K562 (cell line): ENCODE data around the gene MRPS30. TPM values are rescaled to one million over a fixed set of nuclear protein-coding genes. Genes with fewer than 3 reads are reported as not detected.
"Not testable (repeated sequence)": the region's sequence is repeated elsewhere in the genome, so short reads cannot be mapped to it uniquely, and the experiment has no call there.

Experiments used
- ATAC-seq: fragments of 200-7000 bp; cut with Tn5 transposase; 3 replicates; pipeline ENCODE4 v1.9.1; 2020; ENCODE audit warnings: moderate library complexity
- BruUV-seq: library from RNA; stranded (reverse); fragments of 400-500 nt; replicated peaks from 2 replicates; lab custom pipeline; 2021; lab: Mats Ljungman, UMichigan
- CTCF ChIA-PET: fragments of 300-600 bp; formaldehyde crosslinking; extraction: SDS; loops from one replicate; lab custom pipeline; 2021; ENCODE audit warnings: low intra/inter-chr PET ratio; lab: Yijun Ruan, JAX
- POLR2A ChIA-PET: fragments of 300-600, 350-650 bp; sonication (Branson Sonifier 250); formaldehyde crosslinking; extraction: SDS; loops from one replicate; lab custom pipeline; 2021; ENCODE audit warnings: antibody characterized with exemption, inconsistent platforms; lab: Yijun Ruan, JAX
- DNase-seq, 4 experiments: peaks; one replicate each; pipeline versions ENCODE4 v3.0.0 to v3.0.0-alpha.2; 2011 to 2018; ENCODE audit warnings: low spot score in 3 of 4, mixed read lengths in 3 of 4; ENCODE audit errors: extremely low read depth in 1 of 4
- FAIRE-seq: peaks from 2 replicates; lab custom pipeline; 2011; peaks lifted over from hg19 to GRCh38; lab: Jason Lieb, UNC
- H2AFZ ChIP-seq: 2 replicates; pipeline ENCODE4 v1.6.0; 2011; ENCODE audit warnings: low read depth, low read length, control low read depth, inconsistent platforms
- H3K27ac ChIP-seq: fragments of 200-600 bp; 3 replicates; pipeline ENCODE4 v1.8.0; 2011; ENCODE audit warnings: low read depth, mild to moderate bottlenecking, control low read depth, inconsistent platforms, low read length, moderate library complexity, mixed read lengths; ENCODE audit errors: extremely low read depth
- H3K27me3 ChIP-seq, 2 experiments: fragments of 300-600 bp in 1 of 2; 2 replicates in 1 of 2; 3 replicates in 1 of 2; pipeline versions ENCODE4 v1.6.0 to v1.8.0; 2011; ENCODE audit warnings: inconsistent platforms in 2 of 2, low read length in 2 of 2, mild to moderate bottlenecking in 1 of 2, mixed read lengths in 1 of 2, moderate library complexity in 1 of 2; ENCODE audit not compliant: control insufficient read depth in 2 of 2, insufficient read depth in 2 of 2
- H3K36me3 ChIP-seq: fragments of 300-600 bp; 3 replicates; pipeline ENCODE4 v1.8.0; 2011; ENCODE audit warnings: mild to moderate bottlenecking, low read length, inconsistent platforms; ENCODE audit not compliant: control insufficient read depth, insufficient read depth
- H3K4me1 ChIP-seq, 2 experiments: fragments of 200-600 bp in 1 of 2; replicated peaks in 1 of 2; 2 replicates in 1 of 2; 3 replicates in 1 of 2; pipeline versions ENCODE4 v1.5.1 to v1.8.0; 2011; ENCODE audit warnings: inconsistent platforms in 2 of 2, low read length in 2 of 2, mild to moderate bottlenecking in 1 of 2, mixed read lengths in 1 of 2, moderate library complexity in 1 of 2; ENCODE audit not compliant: control insufficient read depth in 2 of 2, insufficient read depth in 2 of 2
- H3K4me2 ChIP-seq: 2 replicates; pipeline ENCODE4 v1.6.1; 2011; ENCODE audit warnings: low read length, control low read depth, inconsistent platforms, mixed read lengths; ENCODE audit not compliant: insufficient read depth
- H3K4me3 ChIP-seq: fragments of 200-600 bp; sonication (generic), shearing (Covaris generic); 2 replicates; pipeline ENCODE4 v1.5.1; 2016; ENCODE audit warnings: control low read depth, inconsistent platforms
- H3K79me2 ChIP-seq: fragments of 200-600 bp; 3 replicates; pipeline ENCODE4 v1.8.0; 2011; ENCODE audit warnings: low read length, inconsistent platforms; ENCODE audit not compliant: control insufficient read depth, insufficient read depth
- H3K9ac ChIP-seq, 2 experiments: 2 replicates each; pipeline versions ENCODE4 v1.6.0 to v1.6.1; 2011; ENCODE audit warnings: low read depth in 2 of 2, low read length in 2 of 2, control low read depth in 1 of 2, inconsistent platforms in 1 of 2, mild to moderate bottlenecking in 1 of 2, mixed read lengths in 1 of 2; ENCODE audit not compliant: insufficient read depth in 1 of 2
- H3K9me1 ChIP-seq: one replicate; pipeline ENCODE4 v1.6.0; 2011; ENCODE audit warnings: inconsistent platforms, mild to moderate bottlenecking, low read length, moderate library complexity; ENCODE audit not compliant: control insufficient read depth, insufficient read depth
- H3K9me3 ChIP-seq: replicated peaks from 2 replicates; pipeline ENCODE4 v1.5.1; 2011; ENCODE audit warnings: low read depth, low read length, inconsistent platforms; ENCODE audit not compliant: control insufficient read depth, insufficient read depth
- H4K20me1 ChIP-seq: replicated peaks from 2 replicates; pipeline ENCODE4 v1.6.1; 2011; ENCODE audit warnings: low read length, inconsistent platforms, mixed read lengths; ENCODE audit not compliant: control insufficient read depth, insufficient read depth
- NFIC ChIP-seq: fragments of 450-650 bp; IDR thresholded peaks from 2 replicates; pipeline ENCODE4 v1.6.1; 2017; ENCODE audit warnings: mild to moderate bottlenecking, inconsistent platforms
- NFIX ChIP-seq: fragments of 250-450 bp; sonication (Bioruptor Pico); IDR thresholded peaks from 2 replicates; pipeline ENCODE4 v1.4.0; 2020; ENCODE audit warnings: low read depth, mild to moderate bottlenecking, moderate library complexity
- PHTF2 ChIP-seq: fragments of 250-450 bp; sonication (Bioruptor Pico); IDR thresholded peaks from 2 replicates; pipeline ENCODE4 v1.5.0; 2021; ENCODE audit warnings: mild to moderate bottlenecking
- ZNF146 ChIP-seq: IDR thresholded peaks from one replicate; pipeline ENCODE4 v1.6.1; 2018; ENCODE audit warnings: missing compliant biosample characterization; ENCODE audit not compliant: unreplicated experiment
- WGBS: fragments of 100-300 bp; shearing (Covaris generic); methylation state at CpG from one replicate; pipeline ENCODE4 v1.1.6; 2016; ENCODE audit warnings: low coverage, mixed read lengths; ENCODE audit not compliant: insufficient coverage; ENCODE audit errors: missing lambda C conversion rate; 5-methylcytosine and 5-hydroxymethylcytosine counted together
- in situ Hi-C: fragments of 300-500 bp; cut with MboI; formaldehyde crosslinking; loops from 4 replicates; pipeline ENCODE4 v1.15.0; 2018; ENCODE audit warnings: inconsistent platforms, mixed read lengths
- intact Hi-C: fragments of 100-400 bp; cut with micrococcal nuclease; formaldehyde crosslinking; loops from 2 replicates; pipeline ENCODE4 v1.14.2; 2022
- polyA plus RNA-seq, 8 experiments: library from polyadenylated mRNA; depleted of rRNA in 4 of 8; stranded (reverse) in 5 of 8; unstranded in 3 of 8; fragments of >200 nt; fragmentation: Nextera tagmentation in 2 of 8; fragmentation: Illumina TruSeq in 1 of 8; extraction: Ambion mirVana in 2 of 8; extraction: Trizol in 1 of 8; gene quantifications; 2 replicates each; pipeline versions ENCODE4 v1.2.1 to v1.2.3, GENCODE V29; 2011 to 2014; ENCODE audit warnings: inconsistent platforms in 1 of 8, missing spikeins in 1 of 8
- total RNA-seq, 7 experiments: library from RNA; depleted of rRNA in 6 of 7; stranded (reverse); fragments of >200 nt in 6 of 7; fragmentation: Illumina TruSeq in 2 of 7; extraction: Trizol in 2 of 7; gene quantifications; 2 replicates each; pipeline versions ENCODE4 v1.2.1 to v1.2.3, GENCODE V29; 2011 to 2021; ENCODE audit warnings: low replicate concordance in 1 of 7

MRPS30 gene
- total and polyA plus RNA-seq, 9 of the 15 experiments (the other 6 are each of a cell fraction or from before 2014, with no cell fraction given): 24.3 to 145 (median 114) TPM

DNA sequence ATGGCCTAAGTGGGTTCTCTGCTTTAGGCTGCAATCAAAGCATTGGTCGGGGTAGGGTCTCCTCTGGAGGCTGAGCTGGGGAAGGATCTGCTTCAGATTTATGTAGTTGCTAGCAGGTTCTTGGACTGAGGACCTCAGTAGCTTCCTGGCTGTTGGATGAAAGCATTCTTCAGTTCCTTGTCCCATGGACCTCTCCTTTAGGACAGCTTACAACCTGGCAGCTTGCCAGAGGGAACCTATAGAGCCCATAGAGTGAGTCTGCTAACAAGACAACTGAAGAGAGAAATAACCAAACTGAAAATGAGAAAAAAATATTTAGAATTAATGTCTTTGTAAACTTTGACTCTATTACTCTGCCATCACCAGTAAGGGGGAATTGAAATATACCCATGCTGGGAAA is 12.4 kb downstream of the MRPS30 start:
- H3K27ac ChIP-seq: no peak overlapping the region
- H3K4me3 ChIP-seq: no peak overlapping the region
- ChIA-PET POLR2A (no interaction called here), CTCF (interaction anchor here (0.7 kb wide), 1 partner anchor 1917 kb away, joined by 7 read pairs; no protein-coding TSS in a partner anchor)
- no peak overlapping the region for H3K4me2 ChIP-seq
- in situ Hi-C loops: no loop called here
- H4K20me1 ChIP-seq: no peaks in the 10 kb centered on the region
- WGBS: 94% methylated on average over 1 of the region's 1 CpG
- H3K9me1 ChIP-seq: no peaks in the 10 kb centered on the region
- no peaks in the 10 kb centered on the region for H3K9me3 ChIP-seq
- H3K79me2 ChIP-seq: peaks cover 17% of the 10 kb centered on the region; the same call in 2 of the 3 replicates
- peak in 2 of 4 experiments; percentile 22 to 34 for DNase-seq
- peak; percentile 61 for ATAC-seq
- no peak overlapping the region for H2AFZ ChIP-seq
- H3K27me3 ChIP-seq: no peaks in the 10 kb centered on the region
- no peak for FAIRE-seq
- TF ChIP-seq PHTF2 (no peak), NFIX (CRISPR knock-in tag) (peak; percentile 79), NFIC (peak; percentile 94)
- BruUV-seq: no TSS peak
- H3K4me1 ChIP-seq: no peaks in the 10 kb centered on the region
- peaks cover 69% of the 10 kb centered on the region for H3K36me3 ChIP-seq
- intact Hi-C loops: no loop called here
- no peak overlapping the region for H3K9ac ChIP-seq

DNA sequence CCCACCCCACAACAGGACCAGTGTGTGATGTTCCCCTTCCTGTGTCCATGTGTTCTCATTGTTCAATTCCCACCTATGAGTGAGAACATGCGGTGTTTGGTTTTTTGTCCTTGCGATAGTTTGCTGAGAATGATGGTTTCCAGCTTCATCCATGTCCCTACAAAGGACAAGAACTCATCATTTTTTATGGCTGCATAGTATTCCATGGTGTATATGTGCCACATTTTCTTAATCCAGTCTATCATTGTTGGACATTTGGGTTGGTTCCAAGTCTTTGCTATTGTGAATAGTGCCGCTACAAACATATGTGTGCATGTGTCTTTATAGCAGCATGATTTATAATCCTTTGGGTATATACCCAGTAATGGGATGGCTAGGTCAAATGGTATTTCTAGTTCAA is 15.9 kb downstream of the MRPS30 start:
- H4K20me1 ChIP-seq, BruUV-seq, H3K9me3 ChIP-seq, H3K4me3 ChIP-seq, H3K9me1 ChIP-seq, DNase-seq, H3K9ac ChIP-seq, in situ Hi-C loops, FAIRE-seq, CTCF ChIA-PET, H3K27me3 ChIP-seq, intact Hi-C loops, H3K4me1 ChIP-seq, H3K4me2 ChIP-seq, H3K79me2 ChIP-seq, ATAC-seq, H2AFZ ChIP-seq, H3K27ac ChIP-seq: not testable (repeated sequence)
- 75% methylated on average over 1 of the region's 3 CpGs for WGBS
- POLR2A ChIA-PET: interaction anchor here (1.4 kb wide), 1 partner anchor 14 kb away, joined by 6 read pairs; no protein-coding TSS in a partner anchor
- TF ChIP-seq ZNF146 (CRISPR knock-in tag): peak; percentile 29
- peaks cover 55% of the 10 kb centered on the region for H3K36me3 ChIP-seq
